Thymus (tissue), 11 donors: ENCODE measurements around the gene DZIP1. TPM values are rescaled to one million over a fixed set of nuclear protein-coding genes. Genes with fewer than 3 reads are reported as not detected.
"Not testable (repeated sequence)": the region's sequence is repeated elsewhere in the genome, so short reads cannot be mapped to it uniquely, and the experiment has no call there.

Experiments used
- DNase-seq, 9 donors: peaks; one replicate each; pipeline ENCODE4 v3.0.0-alpha.2; 2013; ENCODE audit warnings: low spot score in 9 of 9, low read depth in 6 of 9, missing footprints in 1 of 9
- H3K27ac ChIP-seq, 2 donors: one replicate each; pipeline ENCODE4 v1.5.1; 2013; ENCODE audit warnings: control low read depth in 1 of 2, low read depth in 1 of 2, low read length in 1 of 2, mild to moderate bottlenecking in 1 of 2, moderate library complexity in 1 of 2
- H3K27me3 ChIP-seq, 2 donors: one replicate each; pipeline ENCODE4 v1.5.1; 2013; ENCODE audit warnings: low read length in 1 of 2; ENCODE audit not compliant: control insufficient read depth in 2 of 2, insufficient read depth in 1 of 2
- H3K36me3 ChIP-seq, 2 donors: one replicate each; pipeline ENCODE4 v1.5.1; 2013; ENCODE audit warnings: low read length in 1 of 2, mild to moderate bottlenecking in 1 of 2, moderate library complexity in 1 of 2; ENCODE audit not compliant: control insufficient read depth in 2 of 2, insufficient read depth in 2 of 2
- H3K4me1 ChIP-seq, 2 donors: one replicate each; pipeline ENCODE4 v1.5.1; 2013; ENCODE audit warnings: low read length in 2 of 2; ENCODE audit not compliant: control insufficient read depth in 2 of 2, insufficient read depth in 2 of 2
- H3K4me3 ChIP-seq, 2 donors: one replicate each; pipeline ENCODE4 v1.5.1; 2013; ENCODE audit warnings: low read length in 2 of 2, control low read depth in 1 of 2, mild to moderate bottlenecking in 1 of 2
- H3K9me3 ChIP-seq, 2 donors: one replicate each; pipeline ENCODE4 v1.5.1; 2013; ENCODE audit warnings: low read length in 1 of 2, mild to moderate bottlenecking in 1 of 2; ENCODE audit not compliant: control insufficient read depth in 2 of 2, insufficient read depth in 1 of 2
- WGBS: extraction: QIAGEN DNeasy Blood & Tissue Kit; methylation state at CpG from one replicate; pipeline ENCODE4 v1.1.7; 2013; 5-methylcytosine and 5-hydroxymethylcytosine counted together
- polyA plus RNA-seq: library from polyadenylated mRNA; stranded (reverse); fragments of 200-250 nt; gene quantifications from one replicate; pipeline ENCODE4 v1.2.3, GENCODE V29; 2013
- total RNA-seq: library from RNA; stranded (reverse); fragments of 120-200 nt; gene quantifications from one replicate; pipeline ENCODE4 v1.2.4, GENCODE V29; 2013
- donor health status: healthy.

Gene DZIP1
- total and polyA plus RNA-seq, 2 donors, result 5.5 to 7.0 TPM

- not testable (repeated sequence) for H3K9me3 ChIP-seq, H3K4me1 ChIP-seq, H3K4me3 ChIP-seq, H3K27me3 ChIP-seq, H3K27ac ChIP-seq, DNase-seq, H3K36me3 ChIP-seq
- WGBS, result 96% methylated on average over 1 of the region's 1 CpG
These were observed 78.7 kb downstream of the DZIP1 start for GRCh38 chr13:95565758-95566157.

- H3K9me3 ChIP-seq, result no peaks in the 10 kb centered on the region
- no peaks in the 10 kb centered on the region for H3K27me3 ChIP-seq
- H3K4me1 ChIP-seq, result no peaks in the 10 kb centered on the region
- WGBS, result 32% methylated on average over 5 of the region's 5 CpGs
- DNase-seq, result no peak
- no peaks in the 10 kb centered on the region for H3K36me3 ChIP-seq
- no peak overlapping the region for H3K27ac ChIP-seq
- no peak overlapping the region for H3K4me3 ChIP-seq
These were observed 79.7 kb downstream of the DZIP1 start for GRCh38 chr13:95564733-95565291.

DNA sequence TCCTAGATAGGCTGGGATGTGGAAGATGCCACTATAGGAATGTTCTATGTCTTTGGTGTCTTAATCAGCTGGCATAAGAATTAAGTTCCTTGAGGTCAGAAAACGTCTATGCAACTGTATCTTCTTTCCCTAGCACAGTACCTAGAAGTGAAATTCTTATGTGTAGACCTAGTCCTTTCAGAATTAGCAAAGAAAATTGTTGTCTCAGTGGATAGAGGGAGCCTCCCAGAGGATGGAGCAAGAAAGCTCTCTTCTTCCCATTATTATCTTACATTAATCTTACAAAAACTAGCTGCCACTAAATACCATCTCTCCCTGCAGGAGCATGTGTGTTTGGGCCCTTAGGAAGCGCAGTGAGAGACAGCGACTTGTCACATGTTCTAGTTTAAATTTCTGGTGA is 80.4 kb downstream of the DZIP1 start:
- no peak overlapping the region for H3K27ac ChIP-seq
- no peaks in the 10 kb centered on the region for H3K36me3 ChIP-seq
- no peaks in the 10 kb centered on the region for H3K27me3 ChIP-seq
- H3K9me3 ChIP-seq, result no peaks in the 10 kb centered on the region
- H3K4me1 ChIP-seq, result no peaks in the 10 kb centered on the region
- DNase-seq, result no peak
- H3K4me3 ChIP-seq, result no peak overlapping the region
- 93% methylated on average over 3 of the region's 3 CpGs for WGBS

DNA sequence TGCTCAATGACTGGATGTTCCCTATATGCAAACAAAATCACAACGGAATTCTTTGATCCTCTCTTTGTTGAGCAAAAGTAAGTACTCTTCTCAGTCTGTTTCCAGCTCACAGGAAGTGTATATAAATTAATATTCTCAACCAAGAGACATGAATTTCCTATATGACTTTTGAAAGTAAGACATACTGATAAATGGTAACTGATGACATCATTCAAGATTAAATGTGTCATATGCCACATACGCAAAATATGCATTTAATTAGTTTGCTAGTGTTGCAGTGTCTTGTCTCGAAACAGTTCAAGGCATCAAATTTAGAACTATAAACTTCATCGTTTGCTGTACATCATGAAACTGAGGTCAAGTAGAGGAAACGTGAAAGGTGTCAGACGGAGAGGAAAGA is 84.1 kb downstream of the DZIP1 start:
- no peak for DNase-seq
- no peak overlapping the region for H3K4me3 ChIP-seq
- WGBS, result 96% methylated on average over 6 of the region's 6 CpGs

GRCh38 chr13:95559100-95559499 is 85.4 kb downstream of the DZIP1 start:
- no peak for DNase-seq
- H3K36me3 ChIP-seq, result no peaks in the 10 kb centered on the region
- H3K27me3 ChIP-seq, result peaks cover 10 to 12% of the 10 kb centered on the region in 2 donors
- H3K9me3 ChIP-seq, result no peaks in the 10 kb centered on the region
- H3K4me1 ChIP-seq, result no peaks in the 10 kb centered on the region
- 96% methylated on average over 6 of the region's 6 CpGs for WGBS
- H3K27ac ChIP-seq, result no peak overlapping the region
- H3K4me3 ChIP-seq, result no peak overlapping the region

More for the DNA sequence above, 84.1 kb downstream of the DZIP1 start:
- no peak overlapping the region for H3K27ac ChIP-seq
- H3K36me3 ChIP-seq, result no peaks in the 10 kb centered on the region
- no peaks in the 10 kb centered on the region for H3K9me3 ChIP-seq
- H3K27me3 ChIP-seq, result peaks cover 0 to 3% of the 10 kb centered on the region in 2 donors
- H3K4me1 ChIP-seq, result no peaks in the 10 kb centered on the region

DNA sequence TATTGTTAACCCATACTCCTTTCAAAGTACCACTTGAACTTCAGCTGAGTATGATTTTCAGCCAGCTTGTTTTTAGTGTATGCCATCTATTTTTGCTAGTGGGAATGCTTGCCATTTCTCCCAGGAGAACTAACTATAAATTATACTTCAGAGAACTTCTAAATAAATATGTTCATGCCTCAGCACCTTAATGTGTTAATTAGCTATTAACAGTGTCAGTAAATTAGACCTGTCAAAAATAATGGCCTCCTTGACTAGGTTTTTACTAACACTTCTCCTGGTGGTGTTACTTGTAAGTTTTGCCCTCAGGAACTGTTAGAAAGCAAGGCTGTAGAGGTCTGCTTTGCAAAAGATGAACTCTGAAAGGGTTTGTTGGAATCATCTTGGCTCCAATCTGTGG is 87.5 kb downstream of the DZIP1 start:
- peaks cover 3 to 15% of the 10 kb centered on the region in 2 donors for H3K4me1 ChIP-seq
- no peaks in the 10 kb centered on the region for H3K36me3 ChIP-seq
- no peak overlapping the region for H3K27ac ChIP-seq
- DNase-seq, result no peak
- peaks cover 30 to 33% of the 10 kb centered on the region in 2 donors for H3K27me3 ChIP-seq
- H3K9me3 ChIP-seq, result peaks cover 1 to 6% of the 10 kb centered on the region in 2 donors
- H3K4me3 ChIP-seq, result no peak overlapping the region

DNA sequence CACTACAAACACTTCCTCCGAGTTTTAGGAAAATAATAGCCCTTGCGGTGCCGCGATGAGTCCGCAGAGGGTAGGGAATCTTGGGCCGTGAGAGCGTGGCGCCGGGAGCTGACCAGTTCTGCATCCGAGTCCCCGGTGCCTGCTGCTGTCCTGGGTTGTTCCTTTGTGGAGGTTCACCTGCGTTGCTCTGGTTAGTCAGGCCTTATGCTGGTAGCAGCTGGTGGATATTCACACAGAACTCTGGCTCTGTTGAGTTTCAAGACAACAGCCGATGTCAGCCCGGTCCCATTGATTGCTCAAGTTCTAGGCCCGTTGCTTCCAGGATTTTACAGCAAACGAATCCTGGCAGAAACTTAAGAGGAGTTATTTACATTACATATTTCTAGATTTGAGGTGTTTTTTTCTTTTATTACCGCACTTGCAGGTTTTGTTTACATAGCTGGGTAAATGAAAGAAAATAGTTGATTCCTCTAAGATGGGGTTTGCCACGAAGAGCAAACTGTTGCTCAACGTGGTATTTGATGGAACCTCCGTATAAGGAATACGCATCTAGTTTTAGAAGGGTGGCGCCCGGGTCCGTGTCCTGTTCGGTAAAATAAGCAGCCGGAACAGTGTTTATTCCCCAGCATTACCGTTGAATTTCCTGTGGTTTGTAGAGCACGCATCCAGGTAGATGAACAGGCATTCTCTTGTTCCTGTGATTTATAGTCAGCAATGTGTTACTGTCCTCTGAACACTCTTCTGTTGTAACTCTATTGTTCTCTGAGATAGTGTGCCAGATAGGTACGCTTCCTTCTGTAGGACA is 90.7 kb downstream of the DZIP1 start:
- WGBS, result 6% methylated on average over 29 of the region's 29 CpGs

DNA sequence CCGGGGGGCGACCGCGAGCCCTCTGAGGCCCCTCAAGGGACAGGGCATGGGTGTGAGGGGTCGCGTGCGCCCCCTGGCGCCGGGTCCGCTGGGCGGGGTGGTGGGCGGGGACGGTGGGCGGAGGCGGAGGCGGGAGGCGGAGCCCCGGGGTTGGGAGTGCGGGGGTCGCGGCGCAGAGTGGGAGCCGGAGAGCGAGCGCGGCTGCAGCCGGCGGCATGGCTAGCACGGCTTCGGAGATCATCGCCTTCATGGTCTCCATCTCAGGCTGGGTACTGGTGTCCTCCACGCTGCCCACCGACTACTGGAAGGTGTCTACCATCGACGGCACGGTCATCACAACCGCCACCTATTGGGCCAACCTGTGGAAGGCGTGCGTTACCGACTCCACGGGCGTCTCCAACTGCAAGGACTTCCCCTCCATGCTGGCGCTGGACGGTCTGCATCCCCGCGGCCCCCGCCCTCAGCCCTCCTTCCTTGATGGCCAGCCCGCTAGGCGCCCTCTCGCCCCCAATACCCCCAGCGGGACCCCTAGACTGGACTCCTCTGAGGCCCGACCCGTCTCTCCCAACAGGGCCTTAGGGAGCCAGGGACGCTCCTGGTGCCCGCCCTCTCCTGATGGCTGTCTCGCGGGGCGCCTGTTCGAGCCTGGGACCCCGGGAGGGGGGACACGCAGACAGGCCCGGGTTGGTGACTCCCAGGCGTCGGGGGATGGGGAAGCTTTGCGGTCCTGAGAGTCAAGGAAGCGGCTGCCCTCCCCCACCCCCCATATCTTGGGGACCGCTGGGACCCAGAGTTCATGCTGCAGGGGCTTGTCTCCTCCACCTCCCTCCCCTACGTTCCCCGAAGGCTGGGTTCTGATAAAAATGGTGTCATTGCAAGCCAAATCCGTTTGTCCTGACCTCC is 91.7 kb downstream of the DZIP1 start, which contains the start of gene CLDN10:
Gene CLDN10 (plus strand): TSS at position 182 of the 903 bp plus-strand sequence. CDS start 34 bp downstream, at position 216.
- Histone ChIP-seq H3K4me3 (peak within 1 kb of the TSS; percentile 30 to 40), H3K27me3 (peaks cover 31 to 37% of the 10 kb centered on the region in 2 donors), H3K27ac (no peak within 1 kb of the TSS), H3K9me3 (peaks cover 1 to 6% of the 10 kb centered on the region in 2 donors), H3K36me3 (no peaks in the 10 kb centered on the region), H3K4me1 (peaks cover 3 to 17% of the 10 kb centered on the region in 2 donors)
- DNase-seq, result peak in 7 of 9 donors; percentile 36 to 68 (median 42)
- 1% methylated on average over 70 of the region's 70 CpGs for WGBS

More for the DNA sequence above, 90.7 kb downstream of the DZIP1 start:
- Histone ChIP-seq H3K9me3 (peaks cover 1 to 6% of the 10 kb centered on the region in 2 donors), H3K27ac (no peak overlapping the region), H3K27me3 (peaks cover 31 to 37% of the 10 kb centered on the region in 2 donors), H3K4me1 (peaks cover 3 to 17% of the 10 kb centered on the region in 2 donors), H3K4me3 (peak overlapping the region; percentile 23 to 30), H3K36me3 (no peaks in the 10 kb centered on the region)
- peak in 1 of 9 donors; percentile 23 for DNase-seq
